NCI-H146 treated with DMSO at 0.1 percent for 48 hours (cell line): Measurements from ENCODE around the gene IQCF5.
"Not testable (repeated sequence)": the region's sequence is repeated elsewhere in the genome, so short reads cannot be mapped to it uniquely, and the experiment has no call there.

ENCODE experiments used
- DNase-seq: peaks from one replicate; lab custom pipeline; 2025; ENCODE audit not compliant: unreplicated experiment; lab: John Stamatoyannopoulos, UW

Gene IQCF5

DNA sequence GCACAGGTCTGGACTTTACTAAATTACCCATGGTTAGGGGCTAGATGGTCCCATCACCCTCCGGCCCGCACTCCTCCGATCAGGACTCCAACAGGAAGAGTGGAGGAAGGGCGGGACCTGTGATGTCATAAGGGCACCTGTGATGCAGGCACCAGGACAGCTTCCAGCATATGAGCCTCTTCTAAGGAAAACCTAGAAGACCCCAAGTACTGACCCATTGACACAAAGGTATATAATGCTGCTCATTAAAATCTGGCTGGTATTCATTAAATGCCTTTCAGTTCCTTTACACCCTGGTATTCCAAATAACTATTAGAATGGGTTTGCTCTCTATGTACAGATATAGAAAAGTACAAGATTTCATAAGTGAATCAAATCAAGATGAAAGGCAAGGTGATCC is at the start of gene IQCF5:
IQCF5 (minus strand) TSS at position 101 of the 400 bp plus-strand sequence; CDS start at position 31, 70 bp downstream.
- no peak for DNase-seq

DNA sequence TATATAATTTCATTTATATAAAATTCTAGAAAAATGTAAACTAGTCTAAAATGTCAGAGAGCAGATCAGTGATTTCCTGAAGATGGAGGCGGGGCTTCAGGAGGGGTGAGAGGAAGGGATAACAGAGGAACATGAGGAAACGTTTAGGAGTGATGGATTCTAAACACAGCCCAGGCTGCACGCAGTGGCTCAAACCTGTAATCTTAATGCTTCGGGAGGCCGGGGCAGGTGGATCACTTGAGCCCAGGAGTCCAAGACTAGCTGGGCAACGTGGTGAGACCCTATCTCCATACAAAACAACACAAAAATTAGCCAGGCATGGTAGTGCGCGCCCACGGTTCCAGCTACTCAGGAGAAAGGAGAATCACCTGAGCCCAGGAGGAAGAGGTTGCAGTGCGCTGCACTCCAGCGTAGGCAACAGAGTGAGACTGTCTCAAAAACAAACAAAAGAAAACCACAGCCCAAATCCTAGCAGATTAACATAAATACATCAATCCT is 45.7 kb upstream of the IQCF5 start:
- no peak for DNase-seq

DNA sequence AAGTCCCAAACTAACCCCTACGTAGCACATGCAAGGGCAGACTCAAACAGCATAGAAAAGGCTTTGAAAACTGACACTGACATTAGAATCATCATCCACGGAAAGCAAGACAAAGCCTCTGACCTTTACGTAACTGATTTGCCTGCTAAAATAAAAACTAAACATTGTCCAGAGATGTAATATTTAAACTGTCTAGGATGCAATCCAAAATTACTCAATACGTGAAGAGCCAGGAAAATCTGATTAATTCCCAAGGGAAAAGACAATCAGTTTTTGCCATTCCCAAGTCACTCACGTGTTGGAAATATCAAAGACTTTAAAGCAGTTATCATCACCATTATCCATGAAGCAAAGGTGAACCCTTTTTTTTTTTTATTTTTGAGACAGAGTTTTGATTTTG is 41.0 kb upstream of the IQCF5 start:
- no peak for DNase-seq

DNA sequence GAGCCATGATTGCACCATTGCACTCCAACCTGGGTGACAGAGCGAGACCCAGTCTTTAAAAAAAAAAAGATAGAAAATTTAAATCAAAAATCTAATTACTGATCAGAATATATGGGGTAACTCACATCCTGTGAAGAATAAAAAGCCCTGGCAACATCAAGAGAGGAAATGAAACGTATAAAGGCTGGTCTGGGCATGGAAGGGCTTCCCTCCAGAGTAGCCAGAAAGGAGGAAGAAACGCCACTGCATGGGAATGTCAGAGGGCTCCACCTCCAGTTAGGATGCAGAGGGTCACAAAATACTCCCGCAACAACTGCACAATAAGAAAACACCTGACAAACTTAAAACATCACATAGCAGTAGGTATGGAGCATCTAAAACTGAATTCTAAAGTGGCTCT is 32.6 kb upstream of the IQCF5 start:
- DNase-seq, result no peak

DNA sequence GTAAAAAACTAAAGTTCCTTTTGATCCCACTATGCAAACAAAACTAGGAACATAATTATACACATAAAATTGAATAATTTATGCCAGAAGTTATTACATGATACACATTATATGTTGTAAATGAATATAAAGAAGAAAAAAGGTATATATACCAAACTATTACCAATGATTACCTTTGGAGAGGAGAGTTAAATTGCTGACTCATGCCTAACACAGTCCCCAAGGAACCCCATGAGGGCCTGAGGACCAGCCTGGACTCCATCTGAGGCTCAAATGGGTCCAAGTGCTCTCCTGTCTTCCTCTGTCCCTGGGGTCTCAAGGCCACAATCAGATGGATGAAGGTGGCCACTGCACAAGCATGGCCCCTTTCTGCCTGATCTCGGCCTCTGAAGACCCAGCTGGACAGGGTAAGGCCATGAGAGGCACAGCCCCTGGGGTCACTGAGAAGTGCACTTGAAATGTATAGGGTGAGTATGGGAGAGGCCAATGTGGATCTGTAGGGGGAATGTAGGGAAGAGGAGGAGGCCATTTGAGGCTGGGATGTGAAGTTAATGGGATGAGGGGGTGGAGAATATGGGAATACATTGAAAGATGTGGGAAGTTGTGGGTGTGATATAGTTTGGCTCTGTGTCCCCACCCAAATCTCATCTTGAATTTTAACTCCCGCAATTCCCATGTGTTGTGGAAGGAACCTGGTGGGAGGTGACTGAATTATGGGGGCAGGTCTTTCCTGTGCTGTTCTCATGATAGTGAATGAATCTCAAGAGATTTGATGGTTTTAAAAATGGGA is 28.8 kb upstream of the IQCF5 start:
- no peak for DNase-seq

DNA sequence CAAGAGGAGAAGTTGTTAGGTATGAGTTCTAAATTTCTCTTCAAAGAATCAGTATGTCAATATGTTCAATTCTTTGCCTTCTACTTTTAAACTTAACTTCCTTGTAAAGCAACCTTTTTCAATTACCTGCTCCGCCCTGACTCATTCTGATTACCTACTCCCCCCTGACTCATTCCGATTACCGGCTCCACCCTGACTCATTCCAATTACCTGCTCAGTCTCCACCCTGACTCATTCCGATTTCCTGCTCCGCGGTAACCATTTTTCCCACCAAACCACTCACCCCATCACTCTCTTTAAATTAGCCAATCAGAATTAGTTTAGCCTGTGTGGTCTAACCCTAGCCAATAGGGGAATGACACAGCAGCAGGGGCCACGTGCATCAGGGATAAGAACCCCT is 27.0 kb upstream of the IQCF5 start:
- DNase-seq, result not testable (repeated sequence)

DNA sequence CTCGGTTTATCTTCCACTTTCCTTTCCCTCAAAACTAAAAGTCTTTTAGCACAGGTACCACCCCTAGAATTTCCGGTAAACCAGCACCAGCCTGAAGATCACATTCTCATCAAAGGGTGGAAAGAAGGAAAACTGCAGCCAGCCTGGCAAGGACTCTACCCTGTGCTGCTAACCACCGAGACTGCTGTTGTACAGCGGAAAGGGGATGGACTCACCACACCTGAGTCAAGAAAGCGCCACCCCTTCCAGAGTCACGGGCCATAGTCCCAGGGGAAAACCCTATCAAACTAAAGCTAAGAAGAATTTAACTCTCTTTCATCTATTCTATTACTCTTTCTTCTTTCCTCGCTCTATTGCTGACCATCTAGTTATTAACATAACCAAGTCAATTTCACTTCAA is 24.6 kb upstream of the IQCF5 start:
- DNase-seq, result not testable (repeated sequence)

DNA sequence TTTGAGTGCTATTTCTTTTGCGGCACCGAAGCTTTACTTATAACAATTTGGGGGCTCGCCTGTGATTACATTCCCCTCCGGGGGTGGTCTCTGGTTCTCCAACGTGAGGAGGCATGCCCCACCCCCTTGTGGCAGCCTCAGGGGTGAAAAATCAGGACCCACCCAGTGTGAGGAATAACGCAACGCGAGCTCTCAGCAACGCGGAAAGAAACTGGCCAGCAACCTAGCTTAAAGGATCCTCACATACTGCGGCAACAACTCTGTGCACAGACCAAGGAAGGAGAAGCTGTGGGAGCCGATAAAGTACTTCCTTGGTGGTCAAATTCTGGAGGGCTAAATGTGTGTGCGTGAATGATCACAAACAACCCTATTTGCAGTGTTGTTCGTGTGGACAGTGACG is 22.0 kb upstream of the IQCF5 start:
- no peak for DNase-seq

DNA sequence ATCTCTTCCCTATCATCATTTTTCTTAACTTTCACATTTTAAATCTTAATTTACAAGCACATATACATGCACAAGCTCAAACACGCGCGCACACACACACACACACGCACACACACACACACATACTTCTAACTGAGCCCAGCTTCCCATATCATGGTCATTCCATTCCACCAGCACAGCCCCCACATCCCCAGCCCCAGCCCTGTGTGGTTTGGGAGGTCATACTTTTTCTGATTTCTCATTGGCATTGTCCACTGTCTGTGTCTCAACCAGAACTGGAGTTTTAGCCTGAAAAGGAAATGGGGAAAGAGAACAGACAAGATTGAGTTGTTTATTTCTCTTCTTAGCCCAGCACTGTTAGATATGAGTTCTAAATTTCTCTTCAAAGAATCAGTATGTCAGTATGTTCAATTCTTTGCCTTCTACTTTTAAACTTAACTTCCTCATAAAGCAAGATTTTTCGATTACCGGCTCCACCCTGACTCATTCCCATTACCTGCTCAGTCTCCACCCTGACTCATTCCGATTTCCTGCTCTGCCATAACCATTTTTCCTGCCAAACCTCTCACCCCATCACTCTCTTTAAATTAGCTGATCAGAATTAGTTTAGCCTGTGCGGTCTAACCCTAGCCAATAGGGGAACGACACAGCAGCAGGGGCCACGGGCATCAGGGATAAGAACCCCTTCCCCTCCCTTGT is 21.4 kb upstream of the IQCF5 start:
- DNase-seq, result no peak

DNA sequence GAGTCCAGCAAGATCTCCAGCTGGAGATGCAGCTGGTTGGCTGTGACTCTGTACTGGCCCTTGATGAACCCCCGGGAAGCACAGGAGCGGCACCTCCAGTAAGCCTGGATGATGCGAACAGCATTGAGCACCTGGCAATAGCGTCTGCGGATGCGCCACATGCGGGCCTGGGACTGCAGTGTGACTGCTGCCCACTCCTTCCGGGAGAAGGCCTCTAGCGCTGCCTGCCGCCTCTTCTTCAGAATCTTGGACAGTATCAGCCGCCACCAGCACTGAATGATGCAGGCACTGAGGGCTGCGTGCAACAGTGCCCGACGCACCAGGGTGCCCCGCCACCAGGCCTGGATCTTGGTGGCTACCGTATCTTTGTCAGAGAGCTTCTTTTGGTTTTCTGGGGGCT is 19.5 kb upstream of the IQCF5 start:
- no peak for DNase-seq

DNA sequence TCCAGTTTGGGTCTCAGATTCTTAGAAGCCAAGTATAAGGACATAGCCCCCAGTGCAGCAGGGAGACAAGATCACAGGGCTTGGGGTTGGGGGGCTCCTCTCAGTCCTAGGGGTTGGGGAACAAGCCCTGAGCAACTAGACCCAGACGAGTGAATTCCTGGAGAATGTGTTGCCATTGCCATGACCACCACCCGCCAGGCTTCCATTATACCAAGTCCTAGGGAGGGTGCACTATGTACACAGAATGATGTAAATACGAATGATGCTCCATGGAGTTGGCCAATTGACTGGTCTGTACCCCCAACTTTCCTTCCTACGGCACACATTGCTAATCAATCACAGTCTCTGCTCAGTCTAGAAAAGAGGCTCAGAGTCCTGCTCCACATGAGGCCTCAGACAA is 19.0 kb upstream of the IQCF5 start:
- DNase-seq, result no peak

DNA sequence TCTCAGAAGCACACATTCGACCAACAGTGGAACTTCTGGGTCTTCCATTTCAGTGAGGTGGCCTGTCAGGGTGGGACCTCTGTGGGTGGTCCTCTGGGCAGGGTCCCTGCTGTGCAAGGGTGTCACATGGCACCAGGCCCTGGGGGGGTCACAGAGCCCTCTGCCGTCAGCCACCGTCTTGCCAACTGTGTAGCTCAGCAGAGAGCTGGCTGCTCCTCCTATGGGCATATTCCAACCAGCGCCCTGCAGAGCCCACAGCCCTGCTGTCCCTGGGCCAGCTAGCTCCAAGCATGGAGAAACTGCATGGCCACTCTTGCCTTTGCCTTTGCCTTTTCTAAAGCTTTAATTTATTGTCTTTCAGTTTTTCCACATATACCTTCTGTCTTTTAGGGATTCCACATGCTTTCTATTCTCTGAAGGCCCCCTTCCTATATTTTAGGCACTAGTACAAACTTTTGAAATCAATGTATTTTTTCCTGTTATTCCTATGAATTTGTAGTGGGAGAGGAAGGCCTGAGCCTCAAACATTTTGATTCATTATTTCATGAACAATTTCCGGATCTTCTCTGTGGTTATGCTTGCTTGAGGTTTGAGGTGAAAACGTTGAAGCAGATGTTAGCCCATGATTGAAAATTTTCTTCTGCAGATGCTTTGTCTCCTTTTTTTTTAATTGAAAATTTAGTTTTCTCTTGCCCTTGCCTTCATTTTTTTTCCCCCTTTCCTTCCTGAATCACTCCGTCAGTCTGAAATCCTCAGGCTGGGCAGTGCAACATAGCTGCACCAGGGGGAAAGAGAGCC is 16.0 kb upstream of the IQCF5 start:
- no peak for DNase-seq

DNA sequence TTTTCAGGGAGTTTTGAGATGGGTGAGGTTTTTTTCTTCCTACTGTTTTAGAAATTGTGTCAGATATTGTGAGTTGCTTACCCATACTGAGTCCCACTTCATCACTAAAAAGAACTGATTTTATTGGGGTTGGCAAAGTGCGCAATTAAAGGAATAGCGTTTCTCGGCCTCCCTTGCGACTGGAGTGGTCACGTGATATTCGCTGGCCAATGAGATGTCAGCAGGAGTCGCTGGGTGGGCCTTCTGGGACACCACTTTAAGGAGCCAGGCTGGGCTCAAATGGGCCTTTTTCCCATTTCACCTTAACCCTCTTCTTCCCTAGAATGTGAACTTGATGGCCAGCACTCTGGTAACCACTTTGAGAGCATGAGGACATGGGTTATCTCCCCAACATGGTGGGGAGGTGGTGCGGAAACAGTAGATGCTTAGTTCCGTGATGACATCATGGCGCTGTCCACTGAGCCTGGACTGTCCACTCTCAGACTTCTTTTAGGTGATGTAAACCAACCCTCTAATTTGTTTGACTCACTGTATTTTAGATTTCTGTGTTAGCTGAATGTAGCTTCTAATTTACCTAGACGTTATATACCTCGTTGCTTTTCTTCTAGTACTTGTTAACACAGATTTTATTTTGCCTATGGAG is 13.2 kb upstream of the IQCF5 start:
- DNase-seq, result no peak

DNA sequence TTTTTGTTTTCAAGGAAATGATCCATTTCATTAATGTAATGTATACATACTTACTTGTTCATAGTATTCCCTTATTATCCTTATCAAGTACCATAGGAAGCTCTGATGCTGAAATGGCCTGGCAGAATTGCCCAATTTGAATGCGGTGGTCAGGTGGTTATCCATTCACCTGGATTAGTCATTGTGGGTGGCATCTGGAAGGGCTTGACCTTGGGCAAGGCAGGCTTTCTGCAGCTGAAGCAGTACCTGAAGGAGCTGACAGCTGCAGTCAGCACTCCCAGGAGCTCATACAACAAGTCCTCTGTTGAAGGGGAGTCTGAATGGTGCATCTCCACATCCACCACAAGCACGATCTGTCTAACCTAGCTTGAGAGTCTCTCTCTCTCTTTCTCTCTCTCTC is 12.2 kb upstream of the IQCF5 start:
- DNase-seq, result no peak

DNA sequence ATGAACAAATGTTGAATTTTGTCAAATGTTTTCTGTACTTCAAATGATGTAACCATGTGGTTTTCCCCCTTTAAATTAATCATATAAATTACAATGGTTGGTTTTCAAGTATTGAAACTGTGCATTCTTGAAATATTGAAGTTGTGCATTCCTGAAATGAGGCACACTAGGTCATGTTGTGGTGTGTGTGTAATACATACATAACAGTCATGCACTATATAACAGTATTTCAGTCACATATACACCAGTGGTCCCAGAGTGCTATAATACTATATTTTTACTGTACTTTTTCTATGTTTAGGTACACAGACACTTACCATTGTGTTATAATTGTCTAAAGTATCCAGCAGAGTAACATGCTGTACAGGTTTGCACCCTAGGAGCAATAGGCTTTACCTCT is 11.0 kb upstream of the IQCF5 start:
- DNase-seq, result no peak

DNA sequence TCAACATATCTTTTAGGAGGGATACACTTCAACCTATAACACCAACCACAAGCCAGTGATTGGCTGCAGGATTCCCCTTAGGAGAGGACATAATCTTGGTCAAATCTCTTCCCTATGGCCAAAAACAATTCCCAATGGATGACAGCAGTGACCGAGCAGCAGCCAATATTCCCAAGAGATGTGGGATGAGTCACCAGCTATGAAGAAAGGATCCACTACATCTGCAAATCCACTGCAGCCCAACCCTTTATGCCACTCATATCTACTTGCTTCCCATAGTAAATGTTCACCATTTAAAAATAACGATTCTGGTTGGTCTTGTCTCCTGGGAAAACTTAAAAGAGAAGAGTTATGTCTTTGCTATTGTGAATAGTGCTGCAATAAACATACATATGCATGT is 4.5 kb upstream of the IQCF5 start:
- DNase-seq, result no peak

DNA sequence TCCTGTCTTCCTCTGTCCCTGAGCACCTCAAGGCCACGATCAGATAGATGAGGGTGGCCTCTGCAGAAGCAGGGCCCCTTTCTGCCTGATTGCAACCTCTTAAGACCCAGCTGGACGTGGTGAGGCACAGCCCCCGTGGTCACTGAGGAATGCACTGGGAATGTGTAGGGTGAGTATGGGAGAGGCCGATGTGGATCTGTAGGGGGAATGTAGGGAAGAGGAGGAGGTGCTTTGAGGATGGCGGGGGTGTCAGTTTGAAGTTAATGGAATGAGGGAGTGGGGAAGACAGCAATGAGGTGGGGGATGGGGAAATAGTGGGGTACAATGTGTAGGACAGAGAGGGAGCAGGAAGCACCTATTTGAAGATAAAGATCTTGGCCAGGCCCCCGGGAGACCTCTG is 785 bp upstream of the IQCF5 start:
- DNase-seq, result no peak

DNA sequence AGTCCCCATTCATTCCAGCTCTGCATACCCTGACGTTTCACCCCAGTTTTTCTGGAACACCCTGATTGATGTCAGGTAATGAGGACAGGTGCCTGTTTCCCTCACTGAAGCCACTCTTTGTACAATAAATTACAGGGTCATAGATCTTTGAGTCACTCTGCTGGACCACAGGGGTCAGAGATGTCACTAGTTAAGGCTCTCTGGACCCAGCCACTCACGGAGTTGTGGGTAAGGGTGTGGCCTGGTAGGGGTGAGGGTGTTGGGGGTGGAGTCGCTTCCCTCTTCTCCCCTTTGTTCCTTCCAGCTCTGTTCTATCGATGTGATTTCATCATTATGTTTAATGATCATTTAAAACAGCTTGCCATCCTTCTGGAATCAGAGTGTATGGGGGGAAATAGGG is 512 bp downstream of the IQCF5 start:
- no peak for DNase-seq

DNA sequence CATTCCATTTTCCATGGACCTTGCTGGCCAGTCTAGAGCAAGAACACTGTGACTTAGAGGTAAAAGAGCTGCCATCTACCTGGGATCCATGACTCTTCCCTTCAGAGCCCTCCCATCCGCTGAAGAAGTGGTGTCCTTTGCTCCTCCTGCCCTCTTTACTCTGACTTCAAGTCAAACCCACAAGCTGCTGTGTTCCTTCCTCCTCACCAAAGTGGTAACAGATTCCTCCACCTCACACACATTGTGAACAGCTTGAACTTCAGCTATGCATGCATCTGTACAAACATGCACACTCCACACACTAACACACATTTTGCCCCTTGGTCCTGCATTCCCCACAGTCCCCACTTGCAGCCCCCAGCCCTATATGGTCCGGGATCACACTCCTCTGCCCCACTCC is 990 bp downstream of the IQCF5 start:
- no peak for DNase-seq

DNA sequence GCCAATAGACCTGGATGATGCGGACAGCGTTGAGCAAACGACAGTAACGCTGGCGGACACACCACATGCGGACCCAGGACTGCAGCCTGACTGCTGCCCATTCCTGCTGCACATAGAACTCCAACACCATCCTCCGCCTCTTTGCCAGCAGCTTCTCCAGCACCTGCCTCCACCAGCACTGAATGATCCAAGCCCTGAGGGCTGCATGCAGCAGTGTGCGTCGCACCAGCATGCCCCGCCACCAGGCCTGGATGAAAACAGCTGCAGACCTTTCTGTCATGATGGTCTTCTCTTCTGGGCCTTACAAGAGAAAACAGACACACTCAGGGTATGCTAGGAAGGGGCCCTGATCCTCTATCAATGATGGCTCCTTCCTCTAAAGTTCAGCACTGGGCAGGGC is 1.5 kb downstream of the IQCF5 start:
- no peak for DNase-seq

DNA sequence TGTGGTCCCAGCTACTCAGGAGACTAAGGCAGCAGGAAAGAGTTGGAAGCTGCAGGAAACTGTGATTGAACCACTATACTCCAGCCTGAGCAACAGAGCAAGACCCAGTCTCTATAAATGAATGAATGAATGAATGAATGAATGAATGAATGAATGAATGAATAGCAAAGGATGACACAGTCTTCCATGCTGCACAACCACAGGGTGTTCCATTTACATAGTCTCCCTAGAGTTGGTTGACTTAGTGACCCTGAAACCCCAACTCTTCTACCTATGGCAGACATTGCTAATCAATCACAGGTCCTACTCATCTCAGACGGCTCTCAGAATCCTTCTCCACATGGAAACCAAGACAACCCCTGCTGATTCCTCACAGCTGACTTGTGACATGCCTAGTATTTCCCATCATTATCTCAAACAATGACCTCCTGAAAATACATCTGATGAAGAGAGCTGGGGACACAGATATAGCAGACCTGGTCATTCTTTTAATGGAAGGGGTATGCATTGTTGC is 2.1 kb downstream of the IQCF5 start:
- no peak for DNase-seq
